NCI-H146 (cell line): ENCODE data around the gene PLLP.
"Not testable (repeated sequence)": the region's sequence is repeated elsewhere in the genome, so short reads cannot be mapped to it uniquely, and the experiment has no call there.

Source experiments
- DNase-seq: peaks from one replicate; lab custom pipeline; 2025; lab: John Stamatoyannopoulos, UW

Gene PLLP

DNA sequence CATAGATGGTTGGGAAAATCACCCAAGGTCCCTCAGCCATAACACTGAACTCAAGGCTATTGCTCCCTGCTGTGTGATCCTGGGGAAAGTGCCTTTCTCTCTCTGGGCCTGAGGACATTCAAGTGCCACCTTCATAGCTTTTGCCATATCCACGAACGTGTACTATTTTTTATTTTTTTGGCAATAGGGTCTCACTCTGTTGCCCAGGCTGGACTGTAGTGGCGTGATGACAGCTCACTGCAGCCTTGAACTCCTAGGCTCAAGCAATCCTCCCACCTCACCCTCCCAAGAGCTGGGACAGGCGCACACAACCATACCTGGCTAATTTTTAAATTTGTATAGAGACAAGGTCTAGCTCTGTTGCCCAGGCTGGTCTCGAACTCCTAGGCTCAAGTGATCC is 10.6 kb downstream of the PLLP start:
- DNase-seq, result no peak

DNA sequence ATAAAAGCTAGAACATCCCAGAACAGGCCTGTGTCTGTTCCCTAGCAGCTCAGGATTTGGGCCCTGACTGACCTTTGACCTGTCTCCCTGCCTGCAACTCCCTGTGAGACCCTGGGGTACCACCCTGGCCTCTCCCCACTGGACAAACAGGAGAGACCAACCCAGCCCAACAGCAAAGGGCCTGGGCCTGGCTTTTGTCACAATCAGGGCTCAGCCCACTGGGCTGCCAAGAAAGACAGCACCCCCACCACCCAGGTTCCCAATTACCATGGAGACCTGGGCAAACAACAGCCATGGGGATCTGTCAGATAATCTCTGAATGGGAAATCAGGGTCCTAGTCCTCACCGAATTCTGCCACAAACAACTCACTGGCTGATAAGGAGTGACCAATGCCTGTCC is 11.1 kb downstream of the PLLP start:
- DNase-seq, result no peak

DNA sequence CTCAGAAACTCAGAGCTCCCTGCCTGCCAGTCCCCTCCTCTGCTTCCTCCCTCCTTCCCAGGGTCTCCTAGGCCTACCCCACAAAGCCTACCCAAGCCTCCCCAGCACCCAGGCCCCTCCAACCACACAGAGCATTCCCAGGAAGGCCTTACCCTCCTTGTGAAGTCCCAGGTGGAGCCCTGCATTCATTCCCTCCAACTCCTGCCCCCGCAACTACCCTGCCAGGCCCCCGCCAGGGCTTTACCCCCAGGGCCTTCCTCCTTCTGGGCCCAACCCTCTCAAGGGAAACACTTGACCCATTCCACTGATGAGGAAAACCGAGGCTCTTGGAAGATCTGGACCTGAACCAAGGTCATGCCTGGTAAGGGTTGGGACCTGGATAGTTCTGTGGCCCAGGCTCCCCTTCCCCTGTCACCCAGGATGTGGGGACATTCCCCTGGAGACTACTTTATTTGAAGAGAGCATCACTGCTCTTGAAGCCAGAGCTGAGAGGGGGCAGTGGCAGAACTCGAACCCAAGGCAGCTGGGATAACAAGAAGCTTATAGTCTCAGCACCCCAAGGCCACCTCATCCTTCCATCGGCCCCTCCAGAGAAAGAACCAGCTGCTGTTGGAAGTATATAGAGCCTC is 12.5 kb downstream of the PLLP start:
- DNase-seq, result no peak

DNA sequence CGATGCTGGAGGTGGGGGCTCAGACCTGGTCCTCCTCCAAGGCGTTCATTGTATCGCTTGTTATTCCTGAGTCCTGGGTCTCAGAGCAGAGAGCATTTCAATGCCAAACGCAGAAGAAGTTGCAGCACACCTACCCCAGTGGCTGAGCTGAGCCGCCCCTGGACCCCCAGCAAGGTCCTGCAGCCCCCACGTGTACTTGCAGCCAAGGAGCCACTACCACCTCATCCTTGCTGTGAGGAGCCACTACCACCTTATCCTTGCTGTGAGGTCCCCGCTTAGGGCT is 13.5 kb downstream of the PLLP start:
- no peak for DNase-seq

DNA sequence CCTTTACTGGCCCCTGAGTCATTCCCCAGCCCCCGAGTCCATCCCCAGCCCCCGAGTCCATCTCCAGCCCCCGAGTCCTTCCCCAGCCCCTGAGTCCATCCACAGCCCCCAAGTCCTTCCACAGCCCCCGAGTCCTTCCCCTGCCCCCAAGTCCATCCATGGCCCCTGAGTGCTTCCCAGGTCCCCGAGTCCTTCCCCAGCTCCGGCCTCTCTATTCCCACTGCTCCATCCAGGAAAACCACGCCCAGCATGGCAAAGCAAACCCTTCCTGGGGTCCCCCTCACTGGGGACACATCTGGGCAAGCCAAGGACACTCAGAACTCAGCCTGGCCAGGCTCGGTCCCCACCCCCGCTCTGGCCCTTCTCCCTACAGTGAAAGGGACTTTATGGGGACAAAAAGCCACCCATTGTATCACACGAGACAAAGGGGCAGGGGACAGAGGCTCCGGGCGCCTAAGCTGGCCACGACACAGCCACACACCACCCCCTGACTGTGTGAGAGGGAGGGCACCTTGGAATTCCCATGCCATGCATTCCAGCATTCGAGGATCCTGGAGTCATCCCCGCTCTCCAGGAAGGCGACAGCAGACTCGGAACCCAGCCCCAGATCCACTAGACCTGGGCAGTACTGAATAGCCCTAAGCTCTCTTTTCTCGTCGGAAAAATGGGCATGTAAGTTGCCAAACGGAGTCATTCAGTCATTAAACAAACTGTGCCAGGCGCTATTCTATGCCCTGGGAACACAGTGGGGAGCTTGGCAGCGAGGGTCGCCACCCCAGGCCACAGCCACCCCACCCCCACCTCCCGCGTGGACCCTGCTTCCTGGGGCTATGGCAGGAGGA is 14.0 kb downstream of the PLLP start:
- no peak for DNase-seq

DNA sequence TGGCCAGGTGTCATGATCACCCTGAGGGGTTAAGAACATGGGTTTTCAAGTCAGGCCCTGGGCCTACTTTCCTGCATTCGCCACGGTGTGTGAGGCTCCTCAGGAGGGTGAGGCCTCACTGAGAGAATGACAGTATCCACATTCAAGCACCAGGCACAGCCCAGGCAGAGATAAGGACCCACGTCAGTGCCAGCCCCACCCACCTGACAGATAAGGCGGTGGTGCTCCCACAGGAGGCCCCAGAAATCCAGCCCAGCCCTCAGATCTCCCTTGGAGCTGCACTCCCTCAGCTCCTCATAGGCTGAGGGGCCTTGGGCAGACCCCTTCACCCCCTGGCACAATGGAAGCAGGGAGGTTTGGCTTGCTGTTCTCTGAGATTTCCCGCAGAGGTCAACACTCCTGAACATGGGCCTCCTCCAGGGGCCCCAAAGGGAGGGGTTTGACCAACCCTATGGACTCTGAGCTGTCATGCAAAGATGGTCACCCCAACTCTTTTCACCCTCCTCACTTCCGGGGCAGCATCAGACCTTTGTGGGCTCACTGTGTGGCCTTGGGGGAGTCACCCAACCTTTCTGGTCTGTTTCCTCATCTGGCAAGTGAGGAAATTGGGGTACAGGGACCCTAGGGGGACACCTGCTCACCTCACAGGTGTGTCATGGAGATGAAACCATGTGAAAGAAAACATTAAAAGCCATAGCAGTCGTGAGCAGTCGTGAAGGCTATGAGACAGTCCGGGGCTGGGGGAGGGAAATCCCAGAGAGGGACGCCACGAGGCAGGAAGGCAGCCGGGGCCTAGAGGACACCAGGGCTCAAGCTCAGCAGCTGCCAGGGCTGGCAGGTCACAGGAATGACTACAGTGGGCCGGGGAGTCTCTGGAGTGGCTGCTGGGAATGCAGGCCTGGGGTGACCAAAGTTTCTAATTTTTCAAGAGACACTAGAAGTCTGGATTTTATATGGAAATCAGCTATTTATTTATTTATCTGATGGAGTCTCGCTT is 15.4 kb downstream of the PLLP start:
- DNase-seq, result no peak

DNA sequence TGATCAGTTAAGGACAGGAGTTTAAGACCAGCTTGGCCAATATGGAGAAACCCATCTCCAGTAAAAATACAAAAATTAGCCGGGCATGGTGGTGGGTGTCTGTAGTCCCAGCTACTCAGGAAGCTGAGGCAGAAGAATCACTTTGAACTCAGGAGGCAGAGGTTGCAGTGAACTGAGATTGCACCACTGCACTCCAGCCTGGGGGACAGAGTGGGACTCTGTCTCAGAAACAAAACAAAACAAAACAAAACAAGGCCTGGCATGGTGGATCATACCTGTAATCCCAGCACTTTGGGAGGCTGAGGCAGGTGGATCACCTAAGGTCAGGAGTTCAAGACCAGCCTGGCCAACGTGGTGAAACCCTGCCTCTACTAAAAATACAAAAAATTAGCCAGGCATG is 17.1 kb downstream of the PLLP start:
- DNase-seq, result not testable (repeated sequence)

DNA sequence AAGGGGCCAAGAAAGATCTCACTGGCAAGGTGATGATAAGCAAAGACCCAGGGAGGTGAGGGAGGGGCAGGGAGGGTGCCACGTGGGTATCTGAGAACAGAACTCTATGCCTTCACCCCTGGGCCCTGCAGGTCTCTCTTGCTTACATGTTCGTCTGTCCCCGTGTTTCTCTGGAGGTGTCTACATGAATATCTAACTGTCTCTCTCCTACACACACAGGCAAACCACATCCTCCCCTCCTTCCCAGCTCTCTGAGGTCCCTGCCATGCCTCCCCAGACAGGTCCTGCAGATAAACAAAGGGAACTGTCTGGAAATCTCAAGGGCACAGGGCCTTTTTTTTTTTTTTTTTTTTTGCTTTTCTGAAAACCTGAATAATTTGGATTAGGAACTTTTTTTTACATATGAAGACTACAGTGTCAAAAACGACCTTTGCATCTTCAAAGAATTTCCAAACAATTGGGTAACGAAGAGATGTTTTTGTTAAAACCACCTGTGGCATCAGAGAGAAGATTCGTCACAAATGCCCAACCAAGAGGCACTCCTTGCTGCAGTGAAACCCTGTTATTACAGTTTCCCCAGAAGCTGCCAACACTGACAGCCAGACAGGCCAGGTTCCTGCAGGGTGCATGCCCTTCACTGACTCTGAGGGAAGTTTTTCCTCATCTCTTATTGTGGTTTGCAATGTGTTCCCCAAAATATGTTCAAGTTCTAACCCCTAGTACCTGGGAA is 17.8 kb downstream of the PLLP start:
- no peak for DNase-seq

DNA sequence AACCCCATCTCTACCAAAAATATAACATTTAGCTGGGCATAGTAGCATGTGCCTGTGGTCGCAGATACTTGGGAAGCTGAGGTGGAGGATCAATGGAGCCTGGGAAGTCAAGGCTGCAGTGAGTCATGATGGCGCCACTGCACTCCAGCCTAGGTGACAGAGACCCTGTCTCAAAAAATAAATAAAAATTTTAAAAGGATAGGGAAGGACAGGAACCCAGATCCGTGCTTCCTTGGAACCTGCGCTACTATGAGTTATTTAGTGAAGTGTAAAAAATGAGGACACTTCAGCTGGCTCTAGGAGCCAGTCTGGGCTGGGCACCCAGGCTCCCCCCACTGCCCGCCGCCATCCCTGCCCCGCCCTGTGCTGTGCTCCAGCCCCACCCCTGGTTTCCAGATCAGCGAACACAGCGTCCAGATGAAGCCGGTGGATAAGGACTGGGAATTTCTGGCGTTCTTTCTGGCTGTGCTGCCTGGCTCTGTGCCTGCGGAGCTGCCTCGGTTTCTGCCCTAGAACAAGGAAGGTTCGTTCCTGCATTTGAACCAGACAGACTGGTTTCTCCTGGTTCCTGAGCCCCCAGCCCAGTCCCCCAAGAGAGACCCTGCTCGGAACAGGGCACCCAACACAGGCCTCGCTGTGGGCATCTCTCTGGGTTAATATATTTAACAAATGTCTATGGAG is 18.5 kb downstream of the PLLP start:
- DNase-seq, result no peak

DNA sequence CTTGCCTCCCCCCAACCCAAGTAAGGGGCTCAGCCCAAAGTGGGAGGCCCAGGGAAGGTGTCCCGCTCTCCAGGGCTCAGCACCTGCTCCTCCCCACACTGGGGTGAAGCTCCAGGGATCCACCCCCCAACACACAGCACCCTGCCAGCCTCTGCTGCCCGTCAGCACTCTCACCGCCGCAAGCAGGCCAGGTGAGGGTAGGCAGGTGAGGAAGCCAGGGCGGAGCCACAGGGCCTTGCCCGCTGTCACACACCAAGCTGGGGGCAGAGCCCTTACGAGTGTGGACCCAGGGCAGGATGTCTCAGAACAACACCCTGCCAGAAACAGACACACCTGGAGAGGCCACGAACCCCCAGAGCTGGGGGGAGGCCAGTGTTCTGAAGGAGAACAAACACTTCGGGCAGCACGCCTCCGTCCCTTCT is 19.5 kb downstream of the PLLP start:
- no peak for DNase-seq

DNA sequence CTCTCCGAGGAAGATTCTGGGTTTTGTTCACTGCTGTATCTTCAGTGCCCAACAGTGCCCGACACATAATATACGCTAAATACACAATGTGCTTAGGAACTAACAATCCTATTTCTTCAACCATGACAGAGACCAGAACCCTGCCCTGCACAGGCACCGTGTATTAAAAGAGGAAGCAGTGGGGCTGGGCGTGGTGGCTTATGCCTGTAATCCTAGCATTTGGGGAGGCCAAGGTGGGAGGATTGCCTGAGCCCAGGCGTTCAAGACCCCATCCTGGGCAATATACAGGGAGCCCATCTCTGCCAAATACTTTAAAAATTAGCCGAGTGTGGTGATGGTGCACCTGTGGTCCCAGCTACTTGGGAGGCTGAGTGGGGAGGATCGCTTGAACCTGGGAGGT is 20.1 kb downstream of the PLLP start:
- no peak for DNase-seq

DNA sequence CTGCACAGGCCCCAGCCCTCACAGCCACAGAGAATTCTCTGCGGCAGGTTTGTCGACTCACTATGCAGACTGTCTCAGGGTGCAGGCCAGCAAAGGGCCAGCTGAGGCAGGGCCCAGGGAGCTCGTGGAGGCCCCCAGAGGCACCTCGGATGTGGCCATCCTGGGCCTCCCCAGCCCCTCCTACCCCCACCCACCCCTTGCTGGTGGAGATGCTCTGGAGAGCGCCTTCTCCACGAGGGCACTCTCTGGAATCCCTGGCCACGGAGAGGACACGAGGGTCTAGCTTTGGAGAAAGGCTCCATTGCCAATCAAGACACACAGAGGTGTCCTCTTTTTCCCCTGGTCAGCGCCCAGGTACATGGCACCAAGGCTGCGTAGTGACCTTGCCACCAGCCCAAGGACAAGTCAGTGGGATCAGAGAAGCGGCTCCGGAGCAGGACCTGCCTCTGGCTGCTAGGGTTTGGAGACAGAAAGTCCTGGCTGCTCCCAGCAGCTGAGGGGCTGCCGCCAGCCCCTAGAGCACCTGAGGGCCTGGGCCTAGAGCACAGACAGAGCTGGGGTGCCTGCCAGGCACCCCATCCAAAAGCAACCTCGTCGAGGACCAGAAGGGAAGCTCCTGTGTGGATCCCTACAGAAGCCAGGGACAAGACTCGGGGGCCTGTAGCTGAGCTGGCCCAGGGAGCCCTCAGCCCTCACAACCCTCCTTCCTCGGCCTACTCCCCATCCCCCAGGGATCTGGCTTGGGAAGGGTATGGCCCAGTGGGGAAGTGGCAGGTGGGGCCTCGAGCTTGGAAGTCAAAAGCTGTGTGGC is 20.7 kb downstream of the PLLP start:
- no peak for DNase-seq

DNA sequence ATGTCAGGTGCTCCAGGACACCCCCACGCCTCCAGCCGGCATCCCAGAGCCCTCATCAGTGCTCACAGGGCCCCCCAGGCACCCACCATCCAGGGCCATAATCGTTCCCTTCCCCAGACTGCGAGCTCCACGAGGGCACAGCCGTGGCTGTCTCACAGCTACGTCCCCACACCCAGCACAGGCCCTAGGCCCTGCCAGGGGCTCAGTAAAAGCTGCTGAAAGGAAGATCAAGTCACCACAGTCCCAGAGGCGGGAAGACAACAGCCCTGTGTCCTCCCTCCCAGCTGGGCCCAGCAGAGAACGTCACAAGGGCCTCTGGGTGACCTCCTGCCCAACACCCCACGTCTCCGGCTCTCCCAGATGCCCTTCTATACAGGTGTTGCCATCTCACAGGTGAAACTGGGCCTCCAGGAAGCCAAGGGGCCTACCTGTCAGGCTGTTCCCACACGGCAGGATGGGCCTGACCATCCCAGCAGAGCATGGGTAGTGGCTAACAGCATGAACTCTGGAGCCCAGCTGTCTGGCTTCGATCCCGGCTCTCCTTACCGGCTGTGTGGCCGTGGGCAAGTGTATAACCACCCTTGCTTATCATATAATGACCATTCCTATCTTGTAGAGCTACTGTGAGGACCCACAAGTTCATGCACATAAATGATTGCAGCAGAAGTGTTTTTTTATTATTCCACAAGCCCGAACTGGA is 21.5 kb downstream of the PLLP start:
- DNase-seq, result no peak

DNA sequence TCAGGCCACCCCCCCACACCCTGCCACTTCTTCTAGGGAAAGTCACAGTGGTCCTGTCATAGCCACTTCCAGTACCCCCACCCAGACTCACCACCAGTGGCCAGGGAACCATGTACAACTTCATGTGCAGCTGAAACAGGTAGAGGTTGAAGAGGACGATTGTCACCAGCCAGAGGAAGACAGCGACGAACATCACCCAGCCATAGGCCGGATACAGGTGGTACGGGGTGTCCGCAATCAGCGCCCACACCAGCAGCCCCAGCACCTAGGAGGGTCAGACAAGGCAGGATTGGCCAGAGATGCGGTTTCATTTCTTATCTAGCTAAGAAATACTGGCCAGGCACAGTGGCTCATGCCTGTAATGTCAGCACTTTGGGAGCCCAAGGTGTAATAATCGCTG is 22.7 kb downstream of the PLLP start:
- no peak for DNase-seq

DNA sequence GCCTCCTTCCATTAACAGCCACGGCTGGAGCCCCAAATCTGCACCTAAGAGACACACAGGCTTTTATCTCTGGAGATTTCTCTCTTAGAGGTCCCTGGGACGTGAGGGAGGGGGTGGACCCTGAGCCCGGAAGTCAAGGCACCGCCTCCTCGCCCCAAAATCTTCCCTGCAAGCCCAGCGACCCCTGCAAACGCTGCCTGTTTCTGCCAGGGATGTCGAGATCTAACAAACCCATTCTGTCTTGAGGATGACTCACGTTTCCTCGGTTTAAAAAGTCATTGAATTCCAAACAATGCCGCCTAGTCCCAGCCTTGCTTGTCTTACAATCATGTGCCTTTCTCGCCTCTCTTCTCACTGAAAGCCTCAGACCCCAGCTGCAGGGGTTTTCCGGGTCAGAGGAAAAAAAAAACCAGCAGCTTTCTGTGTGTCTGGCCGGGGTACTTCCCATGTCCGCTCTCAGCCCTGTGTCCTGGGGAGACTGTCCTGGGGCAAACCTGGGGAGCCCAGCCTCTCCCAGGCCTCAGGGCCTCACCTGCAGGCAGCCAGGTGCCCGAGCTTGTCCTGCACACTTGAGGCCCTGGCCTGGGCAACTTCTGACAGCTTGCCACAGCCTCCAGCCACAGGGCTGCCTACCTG is 24.1 kb downstream of the PLLP start:
- DNase-seq, result no peak

DNA sequence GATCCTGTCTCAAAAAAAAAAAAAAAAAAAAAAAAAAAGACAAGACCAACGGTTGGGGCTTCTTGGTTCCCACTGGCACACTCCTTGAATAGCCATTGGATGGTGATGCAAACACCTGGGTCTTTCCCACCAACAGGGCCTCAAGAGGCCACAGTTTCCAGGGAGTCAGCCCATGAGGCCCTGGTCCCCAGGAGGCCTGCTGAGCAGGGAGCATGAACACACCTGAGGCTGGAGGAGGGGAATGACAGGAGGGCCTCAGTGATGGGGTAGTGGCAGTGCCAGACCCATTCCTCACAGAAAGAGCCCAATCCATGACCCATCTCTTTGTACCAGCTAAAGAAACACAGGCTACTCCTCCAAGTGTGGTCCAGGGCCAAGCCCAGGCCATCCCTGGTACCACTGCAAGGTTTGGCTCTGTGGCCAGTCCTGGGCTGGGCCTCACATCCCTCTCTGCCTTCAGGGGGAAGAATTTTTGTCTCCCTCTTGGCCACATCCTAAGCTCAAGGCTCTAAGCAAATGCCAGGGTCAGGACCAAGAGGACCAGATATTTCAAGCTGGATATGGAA is 25.5 kb downstream of the PLLP start:
- DNase-seq, result no peak

DNA sequence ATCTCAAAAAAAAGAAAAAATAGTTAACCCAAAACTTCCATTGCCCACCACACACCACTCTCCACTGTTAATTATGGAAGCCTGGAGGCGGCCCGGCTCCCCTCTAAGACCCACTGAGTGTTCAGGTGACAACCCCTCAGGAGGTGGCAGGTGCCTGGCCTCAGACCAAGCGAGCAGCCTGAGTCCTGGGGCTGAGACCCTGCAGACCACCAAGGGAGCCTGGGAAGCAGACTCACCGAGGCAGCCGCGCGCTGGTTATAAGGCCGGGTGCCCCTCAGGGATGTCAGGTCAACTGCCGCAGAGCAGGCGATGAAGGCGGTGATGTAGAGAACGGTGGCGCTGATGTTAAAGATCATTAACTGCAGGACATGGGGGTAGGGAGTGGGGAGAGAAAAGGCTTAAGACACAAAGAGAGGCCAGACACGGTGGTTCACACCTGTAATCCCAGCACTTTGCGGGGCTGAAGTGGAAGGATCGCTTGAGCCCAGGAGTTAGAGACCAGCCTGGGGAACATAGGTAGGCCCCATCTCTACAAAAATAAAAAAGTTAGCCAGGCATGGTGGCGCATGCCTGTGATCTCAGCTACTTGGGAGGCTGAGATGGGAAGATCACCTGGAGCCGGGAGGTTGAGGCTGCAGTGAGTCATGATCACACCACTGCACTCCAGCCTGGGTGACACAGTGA is 26.1 kb downstream of the PLLP start:
- no peak for DNase-seq

DNA sequence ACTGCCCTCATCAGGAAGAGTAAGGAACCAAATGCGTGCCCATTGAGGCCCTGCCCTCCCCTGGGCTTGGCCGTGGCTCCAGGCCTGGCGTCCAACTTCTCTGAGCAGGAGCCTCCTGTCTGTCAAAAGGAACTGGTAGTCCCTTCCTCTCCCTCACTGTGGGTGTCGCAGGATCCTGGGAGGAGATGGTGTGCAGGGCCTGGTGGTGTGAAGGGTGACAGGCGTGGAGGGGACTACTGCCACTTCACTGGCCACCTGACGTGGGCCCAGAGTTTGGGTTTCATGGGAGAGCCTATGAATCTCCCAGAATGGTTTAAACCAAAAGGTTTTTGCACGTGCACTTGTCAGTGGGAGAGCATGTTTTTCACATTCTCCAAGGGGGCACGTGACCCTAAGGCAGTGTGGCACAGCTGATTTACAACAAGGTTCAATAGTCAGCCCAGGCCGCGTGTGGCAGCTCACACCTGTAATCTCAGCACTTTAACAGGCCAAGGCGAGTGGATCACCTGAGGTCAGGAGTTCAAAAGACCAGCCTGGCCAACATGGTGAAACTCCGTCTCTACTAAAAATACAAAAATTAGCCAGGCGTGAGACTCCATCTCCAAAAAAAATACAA is 26.9 kb downstream of the PLLP start:
- DNase-seq, result no peak
